Measurements from ENCODE around the gene THSD7A. TPM values are rescaled to one million over a fixed set of nuclear protein-coding genes. Genes with fewer than 3 reads are reported as not detected.

THSD7A gene
- total and polyA plus RNA-seq, 2 of the 8 experiments (the other 6 are each of a cell fraction or from before 2014, with no cell fraction given): 0.44 to 1.2 TPM

DNA sequence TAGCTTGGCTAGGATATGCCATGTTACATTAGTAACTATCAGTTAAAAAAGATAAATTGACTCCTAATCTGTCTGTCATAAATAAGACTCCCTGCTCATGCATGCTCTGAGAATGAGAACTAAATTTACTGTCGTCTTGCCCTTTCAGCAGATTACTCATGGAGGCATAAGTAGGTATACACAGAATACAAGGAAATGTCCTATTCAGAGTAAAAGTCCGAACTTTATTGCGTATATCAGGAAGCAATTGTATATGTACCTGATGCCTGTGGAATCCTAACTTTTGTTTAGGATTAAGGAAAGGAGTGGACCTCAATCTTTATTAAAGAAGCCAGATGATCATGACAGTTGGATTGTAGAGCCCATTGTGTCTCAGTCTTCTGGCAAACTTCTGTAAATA, 118.6 kb downstream of the THSD7A start:
- no peak overlapping the region for H3K56ac ChIP-seq (replicated peaks; ENCODE audit: insufficient read length, low read depth, low read length)
- H2BK15ac ChIP-seq (ENCODE audit: low read length): no peak overlapping the region
- H3K23me2 ChIP-seq (ENCODE audit: low read depth, low read length): no peaks in the 10 kb centered on the region
- 68% methylated on average over 3 of the region's 3 CpGs; no CpG with 5 or more reads in 1 of the 2 experiments for WGBS, 2 experiments (ENCODE audit: extremely low coverage in 1 of 2, insufficient coverage in 1 of 2, insufficient read length in 1 of 2, insufficient replicate concordance in 2 of 2, low coverage in 1 of 2, low lambda C conversion rate in 2 of 2, missing lambda C conversion rate in 1 of 2)
- DNase-seq (ENCODE audit: low read depth in 1 of 2, low spot score in 2 of 2) (no peak), FAIRE-seq (no peak)
- CTCF ChIA-PET (ENCODE audit: partially characterized antibody): no interaction called here
- H3K4ac ChIP-seq (replicated peaks; ENCODE audit: insufficient read length, low read depth, low read length): no peak overlapping the region
- H3K4me3 ChIP-seq (ENCODE audit: extremely low read depth in 1 of 4, insufficient read depth in 2 of 4, low read depth in 3 of 4, low read length in 4 of 4): no peak overlapping the region
- no peak overlapping the region for H3K14ac ChIP-seq (ENCODE audit: insufficient read length)
- no peak overlapping the region for H2BK20ac ChIP-seq (ENCODE audit: low read length)
- H3K9me3 ChIP-seq (ENCODE audit: insufficient read depth in 2 of 2, low read depth in 1 of 2, low read length in 1 of 2): no peaks in the 10 kb centered on the region
- H3K23ac ChIP-seq (ENCODE audit: insufficient read length): no peak overlapping the region
- H3K18ac ChIP-seq (ENCODE audit: extremely low read depth, low read length): no peak overlapping the region
- peaks cover 0 to 2% (median 0%) of the 10 kb centered on the region in 4 experiments; a peak in 1 of 7 replicates for H3K4me1 ChIP-seq (replicated peaks in 1 of 4; ENCODE audit: control insufficient read depth in 3 of 4, insufficient read depth in 4 of 4, low read length in 3 of 4)
- H3K79me2 ChIP-seq (ENCODE audit: control insufficient read depth in 1 of 2, insufficient read depth in 2 of 2, low read length in 2 of 2): no peaks in the 10 kb centered on the region
- no peak overlapping the region for H4K8ac ChIP-seq (ENCODE audit: extremely low read depth, insufficient read depth, low read length)
- no peak overlapping the region for H2BK120ac ChIP-seq (replicated peaks; ENCODE audit: low read depth, low read length)
- no peaks in the 10 kb centered on the region for H4K20me1 ChIP-seq (replicated peaks in 1 of 2; ENCODE audit: control insufficient read depth in 1 of 2, insufficient read depth in 2 of 2, low read length in 2 of 2)
- no peak overlapping the region for H2AK5ac ChIP-seq (ENCODE audit: low read depth, low read length)
- H3K9ac ChIP-seq (replicated peaks in 1 of 4; ENCODE audit: extremely low read depth in 1 of 4, low read depth in 3 of 4, low read length in 3 of 4): no peak overlapping the region
- H2BK12ac ChIP-seq (ENCODE audit: low read depth, low read length): no peak overlapping the region
- no peak overlapping the region for H2AFZ ChIP-seq (ENCODE audit: low read length)
- no peak overlapping the region for H2BK5ac ChIP-seq (ENCODE audit: low read depth, low read length)
- H3K79me1 ChIP-seq (ENCODE audit: low read depth, low read length): no peaks in the 10 kb centered on the region
- H3K36me3 ChIP-seq (ENCODE audit: control insufficient read depth in 2 of 4, insufficient read depth in 4 of 4, low read length in 3 of 4): no peaks in the 10 kb centered on the region
- H4K91ac ChIP-seq (replicated peaks; ENCODE audit: insufficient read length, low read length): no peak overlapping the region
- H3K4me2 ChIP-seq (ENCODE audit: insufficient read depth in 1 of 2, low read depth in 2 of 2, low read length in 2 of 2): no peak overlapping the region
- H3K27ac ChIP-seq (ENCODE audit: low read depth, low read length): no peak overlapping the region
- no peak overlapping the region for H4K5ac ChIP-seq (ENCODE audit: insufficient read length, low read depth, low read length)
- POLR2A ChIA-PET (ENCODE audit: partially characterized antibody): no interaction called here
- H3K27me3 ChIP-seq (replicated peaks in 1 of 4; ENCODE audit: control insufficient read depth in 3 of 4, extremely low read depth in 1 of 4, insufficient read depth in 3 of 4, low read length in 3 of 4): peaks cover 0 to 1% (median 0%) of the 10 kb centered on the region in 4 experiments; a peak in 1 of 7 replicates
- TF ChIP-seq, protein P1, sequence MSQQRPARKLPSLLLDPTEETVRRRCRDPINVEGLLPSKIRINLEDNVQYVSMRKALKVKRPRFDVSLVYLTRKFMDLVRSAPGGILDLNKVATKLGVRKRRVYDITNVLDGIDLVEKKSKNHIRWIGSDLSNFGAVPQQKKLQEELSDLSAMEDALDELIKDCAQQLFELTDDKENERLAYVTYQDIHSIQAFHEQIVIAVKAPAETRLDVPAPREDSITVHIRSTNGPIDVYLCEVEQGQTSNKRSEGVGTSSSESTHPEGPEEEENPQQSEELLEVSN (IDR thresholded peaks at IDR 0.05): no peak
- TF ChIP-seq BCL11A (IDR thresholded peaks at IDR 0.05; ENCODE audit: low read depth in 2 of 2, low read length in 2 of 2) (no peak), POU5F1 (IDR thresholded peaks at IDR 0.05; ENCODE audit: low read depth, low read length) (no peak), SP1 (IDR thresholded peaks at IDR 0.05; ENCODE audit: low read depth, low read length) (no peak), ATF3 (IDR thresholded peaks at IDR 0.05; ENCODE audit: insufficient read depth, low read depth, low read length) (no peak), SP2 (IDR thresholded peaks at IDR 0.05; ENCODE audit: low read length) (no peak), HDAC6 (IDR thresholded peaks at IDR 0.05; ENCODE audit: low read depth, low read length) (no peak), CEBPB (IDR thresholded peaks at IDR 0.05; ENCODE audit: low read depth, low read length) (no peak)
- TF ChIP-seq, protein P2, sequence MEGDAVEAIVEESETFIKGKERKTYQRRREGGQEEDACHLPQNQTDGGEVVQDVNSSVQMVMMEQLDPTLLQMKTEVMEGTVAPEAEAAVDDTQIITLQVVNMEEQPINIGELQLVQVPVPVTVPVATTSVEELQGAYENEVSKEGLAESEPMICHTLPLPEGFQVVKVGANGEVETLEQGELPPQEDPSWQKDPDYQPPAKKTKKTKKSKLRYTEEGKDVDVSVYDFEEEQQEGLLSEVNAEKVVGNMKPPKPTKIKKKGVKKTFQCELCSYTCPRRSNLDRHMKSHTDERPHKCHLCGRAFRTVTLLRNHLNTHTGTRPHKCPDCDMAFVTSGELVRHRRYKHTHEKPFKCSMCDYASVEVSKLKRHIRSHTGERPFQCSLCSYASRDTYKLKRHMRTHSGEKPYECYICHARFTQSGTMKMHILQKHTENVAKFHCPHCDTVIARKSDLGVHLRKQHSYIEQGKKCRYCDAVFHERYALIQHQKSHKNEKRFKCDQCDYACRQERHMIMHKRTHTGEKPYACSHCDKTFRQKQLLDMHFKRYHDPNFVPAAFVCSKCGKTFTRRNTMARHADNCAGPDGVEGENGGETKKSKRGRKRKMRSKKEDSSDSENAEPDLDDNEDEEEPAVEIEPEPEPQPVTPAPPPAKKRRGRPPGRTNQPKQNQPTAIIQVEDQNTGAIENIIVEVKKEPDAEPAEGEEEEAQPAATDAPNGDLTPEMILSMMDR (IDR thresholded peaks at IDR 0.05; ENCODE audit: control extremely low read depth in 1 of 3, insufficient read depth in 1 of 3, low read depth in 1 of 3, low read length in 3 of 3): no peak
- TF ChIP-seq, protein P3, sequence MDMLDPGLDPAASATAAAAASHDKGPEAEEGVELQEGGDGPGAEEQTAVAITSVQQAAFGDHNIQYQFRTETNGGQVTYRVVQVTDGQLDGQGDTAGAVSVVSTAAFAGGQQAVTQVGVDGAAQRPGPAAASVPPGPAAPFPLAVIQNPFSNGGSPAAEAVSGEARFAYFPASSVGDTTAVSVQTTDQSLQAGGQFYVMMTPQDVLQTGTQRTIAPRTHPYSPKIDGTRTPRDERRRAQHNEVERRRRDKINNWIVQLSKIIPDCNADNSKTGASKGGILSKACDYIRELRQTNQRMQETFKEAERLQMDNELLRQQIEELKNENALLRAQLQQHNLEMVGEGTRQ (IDR thresholded peaks at IDR 0.05; ENCODE audit: low read length): no peak

All from H1 (cell line).